GM19372 (cell line): ENCODE measurements around the gene TMEM131L.
"Not testable (repeated sequence)": the region's sequence is repeated elsewhere in the genome, so short reads cannot be mapped to it uniquely, and the experiment has no call there.

Experiments used
- ATAC-seq: cut with Tn5 transposase; IDR thresholded peaks from one replicate; pipeline ENCODE4 v1.9.1; 2021; ENCODE audit warnings: mild to moderate bottlenecking, low read depth, moderate library complexity; ENCODE audit not compliant: unreplicated experiment

Gene TMEM131L

DNA sequence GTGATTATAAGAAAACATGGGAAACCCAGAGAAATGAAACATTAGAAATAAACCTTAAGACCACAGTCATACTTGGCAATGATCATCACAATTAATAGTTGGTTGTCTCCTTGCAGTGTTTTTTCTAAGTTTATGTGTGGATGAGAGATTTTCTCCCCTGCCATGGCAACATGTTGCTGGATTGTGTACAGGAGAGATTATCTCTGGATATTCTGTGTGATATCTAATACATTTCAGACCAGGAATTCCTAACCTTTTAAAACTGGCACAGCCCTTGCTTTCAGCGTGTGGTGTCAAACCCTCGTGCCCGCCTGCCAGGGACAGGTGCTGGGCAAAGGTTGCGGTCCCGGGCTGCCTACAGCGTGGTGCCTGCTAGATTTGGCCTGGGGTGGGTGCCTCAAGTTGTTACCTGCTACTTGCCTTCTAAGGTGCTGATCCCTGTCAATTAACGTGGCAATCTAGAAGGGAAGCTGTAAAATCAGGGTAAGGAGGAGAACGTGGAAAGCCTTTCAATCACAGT, 100.5 kb downstream of the TMEM131L start:
- no peak for ATAC-seq

DNA sequence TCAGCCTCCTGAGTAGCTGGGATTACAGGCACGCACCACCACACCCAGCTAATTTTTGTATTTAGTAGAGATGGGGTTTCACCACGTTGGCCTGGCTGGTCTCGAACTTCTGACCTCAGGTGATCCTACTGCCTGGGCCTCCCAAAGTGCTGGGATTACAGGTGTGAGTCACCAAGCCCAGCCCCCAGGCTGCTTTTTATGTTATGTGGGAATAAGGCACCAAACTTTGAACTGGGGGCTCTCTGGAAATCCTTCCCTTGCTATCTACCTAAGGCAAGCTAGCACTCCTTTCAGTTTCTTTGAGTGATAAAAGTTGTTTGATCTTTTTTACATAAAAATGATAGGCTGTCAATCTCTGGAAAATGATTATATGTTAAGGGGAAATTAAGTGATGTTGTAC, 101.5 kb downstream of the TMEM131L start:
- not testable (repeated sequence) for ATAC-seq

DNA sequence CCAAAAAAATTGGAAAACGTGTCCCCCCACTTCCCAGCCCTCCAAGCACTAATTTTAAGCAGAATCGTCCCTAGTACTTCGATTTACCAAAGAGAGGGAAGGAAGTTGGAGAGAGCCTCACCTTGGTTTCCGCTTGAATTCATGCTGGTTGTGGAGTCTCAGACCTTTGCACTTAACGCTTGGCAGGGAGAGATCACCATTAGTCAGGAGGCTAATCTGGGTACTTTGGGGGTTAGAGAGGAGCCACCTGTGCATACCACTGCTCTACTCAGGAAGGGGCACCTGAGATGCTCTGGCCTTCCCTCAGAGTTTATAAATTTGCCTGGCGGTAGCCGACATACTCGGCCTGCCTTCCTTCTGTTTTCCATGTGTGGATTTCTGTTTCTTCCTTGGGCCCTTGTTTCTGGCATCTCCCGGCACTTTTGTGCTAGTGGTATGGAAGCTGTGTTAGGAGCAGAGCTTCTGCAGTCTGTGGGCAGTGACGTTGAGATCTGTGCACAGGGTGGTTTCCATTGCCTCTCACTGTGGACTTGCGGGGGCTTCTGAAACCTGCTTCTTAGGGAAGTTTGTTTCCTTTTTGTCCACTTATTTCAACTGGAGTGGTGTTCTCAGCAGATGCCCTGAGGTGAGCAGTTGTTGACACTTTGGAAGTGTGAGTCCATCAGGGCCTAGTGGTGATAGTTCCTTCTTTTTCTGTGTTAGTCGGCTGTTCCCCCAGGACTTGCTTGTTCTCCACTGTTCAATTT, 104.2 kb downstream of the TMEM131L start:
- no peak for ATAC-seq

DNA sequence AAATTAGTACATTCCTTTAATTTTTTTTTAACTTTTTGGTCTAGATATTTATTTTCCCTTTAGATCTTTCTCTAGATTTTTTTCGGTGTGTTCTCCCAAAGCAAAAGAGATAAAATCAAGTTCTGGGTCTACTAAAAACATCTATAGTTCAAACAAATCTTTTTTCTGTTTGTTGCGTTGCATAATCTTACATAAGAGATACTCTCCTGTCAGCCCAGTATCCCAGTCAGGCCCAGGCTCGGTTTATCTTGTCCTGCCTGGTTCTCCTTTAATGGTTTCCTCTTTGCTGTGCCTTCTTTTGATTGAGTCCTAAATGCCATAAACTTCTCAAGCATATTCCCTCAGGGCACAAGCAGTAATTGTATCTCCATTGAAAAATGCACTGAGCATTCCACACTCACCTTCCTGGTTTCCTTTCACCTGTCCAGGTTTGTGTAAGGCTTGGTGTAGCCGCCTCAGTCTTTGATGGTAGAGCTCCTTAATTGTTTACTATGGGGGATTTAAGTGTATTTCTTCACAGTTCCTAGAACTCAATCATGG, 104.9 kb downstream of the TMEM131L start:
- ATAC-seq = no peak

DNA sequence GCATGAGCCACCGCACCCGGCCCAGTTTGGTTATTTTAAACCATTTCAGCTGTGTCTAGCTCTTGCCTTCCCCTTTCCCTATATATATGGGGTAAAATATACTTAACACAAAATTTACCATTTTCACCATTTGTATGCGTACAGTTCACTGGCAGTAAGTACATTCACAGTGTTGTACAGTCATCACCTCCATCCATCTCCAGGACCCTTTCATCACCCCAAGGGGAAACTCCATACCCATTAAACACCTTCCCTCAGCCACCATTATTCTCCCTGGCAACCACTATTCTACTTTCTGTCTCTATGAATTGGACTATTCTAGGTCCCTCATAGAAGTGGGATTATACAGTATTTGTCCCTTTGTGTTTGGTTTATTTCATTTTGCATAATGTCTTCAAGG, 106.4 kb downstream of the TMEM131L start:
- no peak for ATAC-seq

DNA sequence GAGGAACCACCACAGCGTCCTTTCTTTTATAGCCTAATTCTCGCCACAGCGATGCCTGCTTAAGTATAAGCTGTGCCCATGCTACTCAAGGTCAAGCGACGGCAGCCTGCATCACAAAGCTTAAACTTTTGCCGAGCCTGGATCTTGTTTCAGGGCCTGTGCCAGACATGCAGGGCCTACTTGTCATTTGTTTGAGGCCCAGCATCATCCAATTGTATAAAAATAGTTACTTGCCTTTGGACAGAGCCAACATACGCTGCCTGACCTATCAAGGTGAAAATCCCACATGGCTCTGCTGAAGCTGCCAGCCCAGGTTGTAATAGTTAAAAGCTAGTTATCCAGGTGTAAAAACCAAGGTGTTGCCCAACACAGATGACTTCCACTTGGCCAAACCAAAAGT, 107.1 kb downstream of the TMEM131L start:
- no peak for ATAC-seq

DNA sequence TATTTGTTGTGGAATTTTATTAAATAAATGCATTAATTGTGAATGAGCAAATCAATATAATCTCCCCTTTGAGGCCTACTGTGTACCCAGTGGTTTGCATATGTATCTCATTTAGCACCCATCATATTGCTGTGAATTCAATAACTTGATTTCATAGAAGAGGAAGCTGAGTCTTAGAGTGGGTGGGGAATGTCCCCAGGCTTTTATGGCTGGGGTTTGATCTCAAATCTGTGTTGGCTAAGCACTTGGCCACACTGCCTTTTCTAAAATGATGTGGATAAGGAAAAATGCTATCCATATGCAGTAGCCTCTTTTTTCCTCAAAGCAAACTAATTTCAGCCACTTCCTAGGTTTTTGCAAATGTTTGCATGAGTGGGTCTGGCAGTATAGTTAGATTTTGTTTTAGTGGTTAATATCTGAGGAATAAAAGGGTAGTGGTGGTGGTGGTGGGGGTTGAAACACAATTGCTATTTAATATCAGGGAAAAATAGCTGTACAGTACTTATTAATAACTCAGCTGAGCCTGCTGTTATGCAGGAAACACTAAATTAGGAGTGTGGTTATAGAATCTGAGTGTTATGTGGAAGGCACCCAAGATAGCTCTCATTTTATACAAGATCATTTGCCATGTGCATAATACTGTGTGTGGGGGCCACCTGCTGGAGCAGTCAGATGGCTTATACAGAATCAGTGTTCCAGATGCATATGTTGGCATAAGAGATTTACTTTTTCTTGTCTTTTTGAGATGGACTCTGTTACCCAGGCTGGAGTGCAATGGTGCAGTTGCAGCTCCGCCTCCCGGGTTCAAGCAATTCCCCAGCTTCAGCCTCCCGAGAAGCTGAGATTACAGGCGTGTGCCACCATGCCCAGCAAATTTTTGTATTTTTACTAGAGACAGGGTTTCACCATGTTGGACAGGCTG, 108.0 kb downstream of the TMEM131L start:
- peak; percentile 64 for ATAC-seq

DNA sequence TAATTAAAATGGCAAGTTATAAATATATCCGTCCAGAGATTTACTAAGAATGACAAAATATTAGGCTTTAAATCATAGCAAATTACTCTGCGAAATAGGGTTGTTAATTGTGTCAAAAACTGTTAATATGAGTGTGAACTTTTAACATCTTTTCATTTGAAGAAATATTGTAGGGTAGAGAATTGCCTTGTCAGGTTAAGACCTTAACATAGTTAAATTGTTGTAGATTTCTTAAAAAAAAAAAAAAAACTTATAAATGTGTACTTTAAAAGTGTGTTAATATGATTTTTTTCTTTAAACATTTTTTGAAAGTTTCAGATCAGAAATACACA, 110.2 kb downstream of the TMEM131L start:
- no peak for ATAC-seq

DNA sequence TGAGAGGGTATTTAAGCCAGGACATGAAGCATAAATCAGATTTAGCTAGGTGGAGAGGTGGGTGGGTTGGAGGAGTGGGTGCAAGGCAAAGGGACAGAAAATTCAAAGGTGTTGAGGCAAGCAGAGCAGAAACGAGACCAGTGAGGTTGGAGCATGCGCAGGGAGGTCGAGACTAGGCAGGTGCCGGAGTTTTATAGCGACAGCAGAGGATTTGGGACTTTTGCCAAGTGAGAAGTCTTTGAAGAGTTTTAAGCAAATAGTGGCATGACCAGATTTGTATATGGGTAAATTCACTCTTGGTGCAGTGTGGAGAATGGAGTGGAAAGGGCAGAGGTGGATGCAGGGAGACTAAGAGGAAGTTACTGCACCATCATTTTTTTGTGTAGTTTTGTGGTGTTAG, 110.9 kb downstream of the TMEM131L start:
- ATAC-seq = no peak

DNA sequence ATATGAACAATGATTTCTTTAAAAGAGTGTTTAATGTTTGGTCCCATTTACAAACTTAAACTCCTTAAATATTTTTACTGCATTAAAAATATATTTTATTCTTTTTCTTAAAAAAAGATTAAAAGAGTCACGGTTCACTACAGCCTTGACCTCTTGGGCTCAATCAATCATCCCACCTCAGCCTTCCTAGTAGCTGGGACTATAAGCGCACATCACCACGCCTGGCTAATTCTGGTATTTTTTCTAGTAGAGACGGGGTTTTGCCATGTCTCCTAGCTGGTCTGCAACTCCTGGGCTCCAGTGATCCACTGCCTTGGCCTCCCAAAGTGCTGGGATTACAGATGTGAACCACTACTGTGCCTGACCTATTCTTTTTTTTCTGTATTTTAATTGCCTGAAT, 113.2 kb downstream of the TMEM131L start:
- no peak for ATAC-seq

DNA sequence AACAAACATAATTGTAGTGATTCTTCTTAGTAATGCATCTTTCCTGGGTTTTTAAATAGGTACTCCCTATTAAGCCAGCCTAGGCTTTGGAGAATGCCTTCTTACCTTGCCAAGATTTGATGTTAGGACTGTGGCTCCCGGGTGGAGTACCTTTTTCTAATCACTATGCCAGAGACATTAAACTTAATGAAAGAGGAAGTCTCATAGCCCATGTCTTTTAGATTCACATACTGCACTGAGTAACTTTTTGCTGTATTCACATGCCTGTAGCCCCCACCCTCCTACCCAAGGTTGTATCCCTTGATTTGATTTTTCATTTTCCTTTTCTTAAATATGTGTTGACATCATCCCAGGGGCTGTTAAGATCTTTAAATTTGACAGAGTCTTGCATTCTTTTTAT, 113.7 kb downstream of the TMEM131L start:
- ATAC-seq = no peak

DNA sequence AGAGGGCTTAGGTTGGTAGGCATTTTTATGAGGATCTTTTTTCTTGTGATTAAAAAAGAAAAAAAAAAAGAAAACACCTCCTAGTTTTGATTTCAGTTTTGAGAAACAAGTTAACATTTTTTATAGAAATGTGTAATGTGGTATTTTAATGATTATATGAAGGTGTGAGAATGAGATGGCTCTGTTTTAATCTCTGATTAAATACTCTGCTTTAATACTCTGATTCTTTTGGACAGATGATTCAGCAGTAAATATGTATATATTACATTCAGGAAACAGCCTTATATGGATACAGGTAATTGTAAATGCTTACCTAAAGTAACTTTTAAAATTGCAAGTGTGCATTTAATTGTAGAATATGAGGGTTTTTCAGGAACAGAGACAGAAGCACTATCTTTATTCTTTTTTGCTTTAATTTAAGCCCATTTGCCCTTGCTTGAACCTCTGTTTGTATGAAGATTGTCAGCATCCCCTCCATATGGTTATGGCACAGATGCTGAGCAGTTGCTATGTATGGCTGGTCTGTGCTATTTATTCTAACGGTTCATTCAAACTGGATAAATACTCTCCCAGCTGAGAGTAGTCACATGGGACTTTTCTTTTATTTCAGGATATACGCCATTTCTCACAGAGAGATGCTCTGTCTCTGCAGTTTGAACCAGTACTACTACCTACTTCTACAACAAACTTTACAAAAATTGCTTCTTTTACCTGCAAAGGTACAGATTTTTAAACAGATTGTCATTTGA, 117.0 kb downstream of the TMEM131L start:
- no peak for ATAC-seq

DNA sequence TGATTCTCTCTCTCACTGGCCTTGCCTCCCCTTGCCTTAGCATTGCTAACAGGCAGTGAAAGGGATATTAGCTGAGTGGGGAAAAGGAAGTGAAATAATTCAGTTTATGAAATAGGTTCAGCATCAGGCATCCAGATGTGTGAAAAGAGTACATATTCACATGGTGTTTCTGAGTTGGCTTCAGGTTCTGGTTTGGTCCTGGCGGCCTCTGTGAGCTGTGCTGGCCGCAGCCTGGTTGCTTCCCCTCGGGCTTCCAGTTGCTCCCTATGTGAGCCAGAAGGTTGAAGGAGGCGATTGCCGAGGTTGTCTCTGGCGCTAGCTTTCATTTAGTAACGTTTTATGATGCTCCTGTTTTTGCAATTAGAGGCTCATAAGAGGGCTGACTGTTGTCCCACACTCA, 118.9 kb downstream of the TMEM131L start:
- ATAC-seq = no peak

DNA sequence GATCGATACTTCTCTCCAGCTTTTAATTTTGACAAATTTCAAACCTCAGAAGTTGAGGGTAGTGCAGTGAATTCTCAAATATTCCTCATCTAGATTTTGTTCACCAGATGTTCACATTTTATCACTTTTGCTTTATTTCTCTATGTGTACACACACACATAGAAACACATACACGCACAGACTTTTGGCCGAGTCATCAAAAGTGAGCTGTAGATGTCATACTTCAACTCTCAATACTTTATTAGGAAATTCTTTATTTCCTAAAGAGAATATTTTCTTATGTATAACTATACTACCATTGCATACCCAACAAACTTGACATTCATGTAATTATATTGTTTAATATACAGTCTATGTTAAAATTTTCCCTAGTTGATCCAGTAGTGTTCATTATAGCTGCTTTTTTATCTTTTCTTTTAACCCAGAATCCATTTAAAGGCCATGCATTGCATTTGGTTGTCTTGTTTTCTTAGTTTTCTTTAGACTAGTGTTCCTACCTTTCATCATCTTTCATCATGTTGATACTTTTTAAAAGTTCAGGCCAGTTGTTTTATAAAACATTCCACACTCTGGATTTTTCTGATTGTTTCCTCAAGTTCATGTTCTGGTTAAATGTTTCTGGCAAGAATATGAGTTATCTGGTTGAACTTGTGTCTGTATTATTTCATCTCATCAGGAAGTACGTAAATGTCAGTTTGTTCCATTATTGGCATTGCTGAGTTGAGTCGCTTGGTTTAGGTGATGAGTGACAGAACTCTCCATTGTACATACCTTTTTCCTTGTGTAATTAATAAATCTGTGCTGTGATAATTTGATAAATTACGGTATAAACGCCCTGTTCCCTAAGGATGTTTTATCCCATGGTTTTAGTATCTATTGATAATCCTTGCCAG, 123.8 kb downstream of the TMEM131L start:
- no peak for ATAC-seq

DNA sequence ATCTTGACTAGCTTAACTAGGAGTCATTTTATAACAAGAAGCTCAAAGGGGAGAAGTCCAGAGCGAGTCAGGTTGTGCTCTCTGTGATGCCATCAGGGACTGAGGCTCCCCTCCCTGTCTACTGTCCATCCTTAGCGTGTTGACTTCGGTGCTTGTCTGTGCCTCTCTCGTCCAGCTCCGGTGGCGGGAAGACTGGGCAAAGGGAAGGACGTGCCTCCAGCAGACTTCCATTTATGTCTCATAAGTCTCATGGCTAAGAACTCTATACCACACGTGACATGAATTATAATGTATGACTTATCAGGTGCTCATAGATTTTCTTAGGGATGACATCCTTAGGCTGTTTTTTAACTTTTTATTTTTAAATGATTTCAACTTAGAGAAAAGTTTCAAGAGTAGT, 125.3 kb downstream of the TMEM131L start:
- ATAC-seq = no peak

DNA sequence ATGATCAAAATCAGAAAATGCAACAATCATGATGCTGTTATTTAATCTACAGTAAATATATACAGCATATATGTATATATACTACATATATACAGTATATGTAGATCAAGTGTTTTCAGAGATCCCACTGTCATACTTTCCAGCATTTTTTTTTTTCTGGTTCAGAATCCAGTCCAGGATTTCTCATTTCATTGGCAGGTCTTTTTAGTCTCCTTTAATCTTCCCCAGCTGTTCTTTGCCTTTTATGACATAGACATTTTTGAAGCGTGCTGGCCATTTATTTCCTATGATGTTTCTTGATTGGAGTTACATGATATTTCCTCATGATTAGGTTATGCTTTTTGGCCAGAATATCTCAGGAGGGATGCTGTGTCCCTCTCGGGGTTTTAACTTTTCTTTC, 125.9 kb downstream of the TMEM131L start:
- ATAC-seq = no peak

DNA sequence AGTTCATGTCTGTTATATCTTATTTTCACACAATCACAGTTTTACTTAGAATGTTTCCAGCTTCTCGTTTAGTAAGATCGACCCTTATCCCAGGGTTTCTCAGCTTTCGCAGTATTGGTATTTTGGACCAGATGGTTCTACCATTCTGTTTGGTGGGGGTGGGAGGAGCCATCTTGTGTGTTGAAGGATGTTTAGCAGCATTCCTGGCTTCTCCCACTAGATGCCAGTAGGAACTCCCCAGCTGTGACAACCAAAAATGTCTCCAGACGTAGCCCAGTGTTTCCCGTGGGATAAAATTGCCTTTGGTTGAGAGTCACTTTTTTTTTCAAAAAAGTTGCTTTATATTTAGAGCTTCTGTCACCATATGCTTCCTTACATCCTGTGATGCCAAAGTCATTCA, 127.0 kb downstream of the TMEM131L start:
- no peak for ATAC-seq

DNA sequence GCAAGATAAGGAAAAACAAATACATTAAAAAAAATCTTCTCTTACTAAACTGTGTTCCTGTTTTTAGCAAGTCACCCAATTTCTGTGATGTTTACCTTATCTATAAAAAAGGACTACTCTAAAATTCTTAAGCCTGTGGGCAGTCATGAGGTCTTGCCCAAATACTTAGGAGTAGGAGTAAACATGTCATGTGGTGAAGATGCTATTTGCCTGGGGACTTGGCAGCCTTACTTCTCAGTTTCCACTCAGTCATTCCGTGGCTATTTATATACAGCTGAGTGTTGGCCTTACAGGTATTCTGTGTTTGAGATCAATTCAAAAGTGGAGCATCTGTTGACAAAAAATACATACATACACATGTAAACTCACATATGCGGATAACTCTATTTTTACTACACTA, 128.1 kb downstream of the TMEM131L start:
- ATAC-seq = no peak

DNA sequence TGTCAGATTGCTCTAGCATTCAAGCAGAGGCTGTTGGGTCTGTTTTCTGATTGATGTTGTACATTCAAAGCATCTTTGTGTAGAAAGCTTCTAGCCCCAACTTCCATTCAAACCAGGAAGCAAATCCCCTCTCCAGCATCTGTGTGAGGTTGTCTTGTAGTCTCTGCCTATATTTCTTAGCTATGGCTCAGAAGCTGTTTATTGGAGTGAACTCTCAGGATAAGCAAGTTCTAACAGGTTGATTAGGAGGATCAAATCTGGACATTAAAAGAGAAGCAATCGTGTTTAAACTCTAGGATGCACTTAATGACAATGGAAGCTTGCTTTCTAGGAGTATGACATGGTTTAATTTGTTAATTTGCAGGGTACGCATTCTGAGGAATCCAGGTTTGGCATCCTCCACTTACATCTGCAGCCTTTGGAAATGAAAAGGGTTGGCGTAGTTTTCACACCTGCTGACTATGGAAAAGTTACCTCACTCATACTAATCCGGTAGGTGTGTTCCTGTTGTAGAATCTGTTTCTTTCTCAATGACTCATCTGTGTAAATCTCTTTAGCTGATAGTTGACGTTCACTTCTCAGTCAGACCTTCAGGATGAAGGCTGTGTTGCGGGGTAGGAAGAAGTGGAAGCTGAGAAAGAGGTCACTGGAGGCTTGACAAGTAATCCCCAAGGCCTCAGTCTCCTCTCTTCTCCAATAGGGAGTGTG, 129.9 kb downstream of the TMEM131L start:
- no peak for ATAC-seq
